HepG2 (cell line): ENCODE data around the gene DUSP9. TPM values are rescaled to one million over a fixed set of nuclear protein-coding genes. Genes with fewer than 3 reads are reported as not detected.
A peak's percentile ranks its signal among the peaks of the same experiment; 100 is the strongest.

ENCODE experiments used
- ATAC-seq: fragments of 200-7000 bp; cut with Tn5 transposase; 3 replicates; pipeline ENCODE4 v1.9.1; 2020; ENCODE audit warnings: mild to moderate bottlenecking, moderate library complexity
- BruUV-seq: library from RNA; stranded (reverse); fragments of 400-500 nt; replicated peaks from 2 replicates; lab custom pipeline; 2021; lab: Mats Ljungman, UMichigan
- CTCF ChIA-PET: fragments of 300-600 bp; formaldehyde crosslinking; extraction: SDS; loops from one replicate; lab custom pipeline; 2021; ENCODE audit warnings: low total read pairs, inconsistent platforms, low intra/inter-chr PET ratio; lab: Yijun Ruan, JAX
- POLR2A ChIA-PET: fragments of 350-600 bp; sonication (Branson Sonifier 250); formaldehyde crosslinking; loops from one replicate; lab custom pipeline; 2020; ENCODE audit warnings: antibody characterized with exemption, inconsistent platforms; lab: Yijun Ruan, JAX
- DNase-seq: peaks from one replicate; pipeline ENCODE4 v3.0.0-alpha.2; 2015; ENCODE audit warnings: low spot score
- FAIRE-seq: peaks from 3 replicates; lab custom pipeline; 2011; peaks lifted over from hg19 to GRCh38; lab: Jason Lieb, UNC
- H2AFZ ChIP-seq: one replicate; pipeline ENCODE4 v1.6.1; 2011; ENCODE audit warnings: low read length, inconsistent platforms
- H3K27ac ChIP-seq: fragments of 300-600 bp; 3 replicates; pipeline ENCODE4 v1.8.0; 2011; ENCODE audit warnings: mixed run types, mild to moderate bottlenecking, mixed read lengths, low read length, inconsistent platforms; ENCODE audit not compliant: insufficient read depth; ENCODE audit errors: extremely low read length
- H3K27me3 ChIP-seq, 2 experiments: fragments of 200-600 bp in 1 of 2; 2 replicates in 1 of 2; 3 replicates in 1 of 2; pipeline versions ENCODE4 v1.6.0 to v1.8.0; 2011; ENCODE audit warnings: low read length in 2 of 2, mild to moderate bottlenecking in 2 of 2, moderate library complexity in 2 of 2, inconsistent platforms in 1 of 2; ENCODE audit not compliant: insufficient read depth in 2 of 2, control insufficient read depth in 1 of 2
- H3K36me3 ChIP-seq, 2 experiments: fragments of 200-600 bp in 1 of 2; replicated peaks in 1 of 2; 2 replicates in 1 of 2; 3 replicates in 1 of 2; pipeline versions ENCODE4 v1.5.1 to v1.8.0; 2011; ENCODE audit warnings: low read length in 2 of 2, inconsistent platforms in 1 of 2; ENCODE audit not compliant: insufficient read depth in 2 of 2, control insufficient read depth in 1 of 2
- H3K4me1 ChIP-seq: 2 replicates; pipeline ENCODE4 v1.5.1; 2012; ENCODE audit warnings: low read length, inconsistent platforms; ENCODE audit not compliant: insufficient read depth
- H3K4me2 ChIP-seq: 2 replicates; pipeline ENCODE4 v1.6.0; 2011; ENCODE audit warnings: low read depth, low read length, inconsistent platforms
- H3K4me3 ChIP-seq, 3 experiments: fragments of 200-600 bp in 1 of 3; sonication (generic), shearing (Covaris generic) in 1 of 3; replicated peaks in 1 of 3; 2 replicates each; pipeline ENCODE4 v1.5.1; 2011 to 2016; ENCODE audit warnings: low read length in 3 of 3, inconsistent platforms in 2 of 3, low read depth in 2 of 3, mild to moderate bottlenecking in 2 of 3, control low read depth in 1 of 3, mixed read lengths in 1 of 3; ENCODE audit not compliant: insufficient read depth in 1 of 3
- H3K79me2 ChIP-seq: one replicate; pipeline ENCODE4 v1.6.1; 2011; ENCODE audit warnings: low read length, inconsistent platforms; ENCODE audit not compliant: insufficient read depth
- H3K9ac ChIP-seq: 2 replicates; pipeline ENCODE4 v1.6.0; 2011; ENCODE audit warnings: mild to moderate bottlenecking, low read depth, low read length, inconsistent platforms; ENCODE audit not compliant: insufficient read depth
- H3K9me3 ChIP-seq: 2 replicates; pipeline ENCODE4 v1.5.1; 2012; ENCODE audit warnings: mild to moderate bottlenecking, low read length
- H4K20me1 ChIP-seq: 2 replicates; pipeline ENCODE4 v1.6.0; 2011; ENCODE audit warnings: inconsistent platforms, mild to moderate bottlenecking, low read length, moderate library complexity; ENCODE audit not compliant: insufficient read depth
- ATF7 ChIP-seq, 2 experiments: fragments of 450-650 bp in 1 of 2; sonication (generic) in 1 of 2; formaldehyde crosslinking in 1 of 2; IDR thresholded peaks; 2 replicates each; pipeline versions ENCODE4 v1.4.0 to v1.6.1; 2016 to 2020; ENCODE audit warnings: antibody characterized with exemption in 1 of 2, mild to moderate bottlenecking in 1 of 2, missing genetic modification reagents in 1 of 2
- ETV5 ChIP-seq: IDR thresholded peaks from 2 replicates; pipeline ENCODE4 v1.6.1; 2018; ENCODE audit warnings: missing biosample characterization, missing genetic modification reagents, inconsistent platforms, borderline replicate concordance
- GABPB1 ChIP-seq: IDR thresholded peaks from 2 replicates; pipeline ENCODE4 v1.6.1; 2016; ENCODE audit warnings: mild to moderate bottlenecking, missing genetic modification reagents, moderate library complexity, missing compliant biosample characterization
- HNRNPLL ChIP-seq: fragments of 200-400 bp; formaldehyde crosslinking; IDR thresholded peaks from 2 replicates; pipeline ENCODE4 v1.6.1; 2017; ENCODE audit warnings: mild to moderate bottlenecking, low read depth, low read length; ENCODE audit not compliant: poor library complexity, severe bottlenecking
- KAT8 ChIP-seq: IDR thresholded peaks from 2 replicates; pipeline ENCODE4 v1.6.1; 2016; ENCODE audit warnings: missing genetic modification reagents, missing compliant biosample characterization
- RFX5 ChIP-seq: IDR thresholded peaks from 2 replicates; pipeline ENCODE4 v1.6.1; 2011; ENCODE audit warnings: low read depth, low read length, improper control_type of control experiment
- SOX5 ChIP-seq: IDR thresholded peaks from 2 replicates; pipeline ENCODE4 v1.6.1; 2016; ENCODE audit warnings: borderline replicate concordance
- TEAD2 ChIP-seq: sonication (generic); formaldehyde crosslinking; IDR thresholded peaks from 2 replicates; pipeline ENCODE4 v1.9.0; 2021; ENCODE audit warnings: missing genetic modification reagents
- WIZ ChIP-seq: sonication (generic); formaldehyde crosslinking; IDR thresholded peaks from 2 replicates; pipeline ENCODE4 v1.5.1; 2020; ENCODE audit warnings: mild to moderate bottlenecking, missing genetic modification reagents
- ZBTB3 ChIP-seq: sonication (generic); formaldehyde crosslinking; IDR thresholded peaks from 2 replicates; pipeline ENCODE4 v1.4.0; 2020; ENCODE audit warnings: low read depth, mild to moderate bottlenecking, moderate library complexity, missing genetic modification reagents, borderline replicate concordance
- ZFP37 ChIP-seq: sonication (generic); formaldehyde crosslinking; IDR thresholded peaks from 2 replicates; pipeline ENCODE4 v1.4.0; 2020; ENCODE audit warnings: missing genetic modification reagents, borderline replicate concordance
- ZMYM3 ChIP-seq: sonication (generic); formaldehyde crosslinking; IDR thresholded peaks from 2 replicates; pipeline ENCODE4 v1.5.1; 2020; ENCODE audit warnings: mild to moderate bottlenecking, missing genetic modification reagents
- ZNF546 ChIP-seq: sonication (generic); formaldehyde crosslinking; conservative IDR thresholded peaks from 2 replicates; pipeline ENCODE4 v1.8.1; 2023; ENCODE audit warnings: mild to moderate bottlenecking, missing genetic modification reagents
- ZNF749 ChIP-seq: sonication (generic); formaldehyde crosslinking; IDR thresholded peaks from 2 replicates; pipeline ENCODE4 v1.8.0; 2022; ENCODE audit warnings: mild to moderate bottlenecking, missing genetic modification reagents, moderate library complexity, borderline replicate concordance
- ZNF75D ChIP-seq: sonication (generic); formaldehyde crosslinking; IDR thresholded peaks from 2 replicates; pipeline ENCODE4 v1.8.1; 2023; ENCODE audit warnings: missing genetic modification reagents, mild to moderate bottlenecking, borderline replicate concordance
- WGBS: methylation state at CpG from one replicate; pipeline ENCODE4 v1.1.6; 2017; ENCODE audit warnings: low lambda C conversion rate; 5-methylcytosine and 5-hydroxymethylcytosine counted together
- in situ Hi-C: cut with HindIII; loops from 2 replicates; pipeline ENCODE4 v1.10.0; 2017; ENCODE audit warnings: low pct_unique_long_range_greater_than_20kb; ENCODE audit not compliant: extremely low pct_ligation_motif_present
- intact Hi-C: fragments of 100-400 bp; cut with micrococcal nuclease; formaldehyde crosslinking; loops from one replicate; pipeline ENCODE4 v1.10.0; 2022; ENCODE audit not compliant: unreplicated experiment
- polyA plus RNA-seq, 8 experiments: library from polyadenylated mRNA; depleted of rRNA in 3 of 8; stranded (reverse) in 7 of 8; unstranded in 1 of 8; fragments of >200 nt; fragmentation: Illumina TruSeq in 4 of 8; extraction: Trizol in 4 of 8; gene quantifications; 2 replicates each; pipeline versions ENCODE4 v1.2.1 to v1.2.3, GENCODE V29; 2011 to 2016; ENCODE audit warnings: low read depth in 4 of 8, missing spikeins in 1 of 8, mixed read lengths in 1 of 8; ENCODE audit not compliant: insufficient read depth in 1 of 8
- total RNA-seq, 5 experiments: library from RNA; depleted of rRNA; stranded (reverse); fragments of >200 nt; fragmentation: Illumina TruSeq; extraction: Trizol; gene quantifications; 2 replicates each; pipeline ENCODE4 v1.2.3, GENCODE V29; 2016; ENCODE audit warnings: low read depth in 1 of 5
- TF ChIP-seq, protein P1 (sequence below): sonication (generic); formaldehyde crosslinking; IDR thresholded peaks from 2 replicates; pipeline ENCODE4 v1.4.0; 2020; ENCODE audit warnings: mild to moderate bottlenecking, missing genetic modification reagents, borderline replicate concordance
- TF ChIP-seq, protein P2 (sequence below): sonication (generic); formaldehyde crosslinking; IDR thresholded peaks from 2 replicates; pipeline ENCODE4 v1.4.0; 2020; ENCODE audit warnings: mild to moderate bottlenecking, missing genetic modification reagents, borderline replicate concordance

DUSP9 gene
- total and polyA plus RNA-seq, 2 of the 13 experiments (the other 11 are each of a cell fraction or from before 2014, with no cell fraction given): 235 to 435 TPM

DNA sequence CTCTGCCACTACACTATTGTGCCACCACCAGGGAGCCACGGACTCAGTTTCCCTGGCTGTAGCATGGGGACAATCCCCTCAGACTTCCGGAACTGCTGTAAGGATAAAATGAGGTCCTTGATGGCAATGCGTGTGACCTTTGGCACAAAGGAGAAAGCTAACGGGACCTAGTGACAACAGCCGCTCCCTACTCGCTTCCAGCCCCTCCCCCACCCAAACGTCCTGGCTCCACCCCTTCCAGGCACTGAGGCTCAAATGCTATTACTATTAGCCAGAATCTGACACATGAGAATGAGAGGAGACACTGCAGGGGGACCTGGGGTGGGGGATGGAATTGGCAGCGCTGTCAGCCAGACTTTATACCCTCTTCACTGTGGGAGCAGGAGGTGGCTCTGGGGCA is 5.4 kb upstream of the DUSP9 start:
- Histone ChIP-seq H3K4me3 (peak overlapping the region; percentile 34 to 87 (median 75); a peak in 4 of 6 replicates), H3K36me3 (no peaks in the 10 kb centered on the region), H3K4me1 (peaks cover 67% of the 10 kb centered on the region), H3K79me2 (peaks cover 36% of the 10 kb centered on the region), H3K27ac (peak overlapping the region; percentile 72), H3K9ac (peak overlapping the region; percentile 28; the same call in 1 of the 2 replicates), H2AFZ (no peak overlapping the region), H4K20me1 (no peaks in the 10 kb centered on the region), H3K9me3 (no peaks in the 10 kb centered on the region), H3K27me3 (no peaks in the 10 kb centered on the region), H3K4me2 (peak overlapping the region; percentile 53)
- peak; percentile 77 for FAIRE-seq
- POLR2A ChIA-PET: interaction anchor here (0.8 to 15.1 kb wide), 3 partner anchors 10 to 31 kb away, joined by 5 to 596 read pairs (median 10); no protein-coding TSS in a partner anchor
- intact Hi-C loops: no loop called here
- no TSS peak for BruUV-seq
- CTCF ChIA-PET: no interaction called here
- in situ Hi-C loops: no loop called here
- DNase-seq: peak; percentile 59
- 5% methylated on average over 4 of the region's 8 CpGs for WGBS
- ATAC-seq: peak; percentile 18
- TF ChIP-seq ZNF546 (CRISPR knock-in tag) (no peak), TEAD2 (CRISPR knock-in tag) (no peak), ZBTB3 (CRISPR knock-in tag) (no peak), ZMYM3 (CRISPR knock-in tag) (0 out of 2 replicates have a peak, but pooled peaks have one; percentile 31), WIZ (CRISPR knock-in tag) (no peak), KAT8 (CRISPR knock-in tag) (no peak), RFX5 (no peak), ZNF749 (CRISPR knock-in tag) (no peak), ZNF75D (no peak), ETV5 (CRISPR knock-in tag) (peak; percentile 55; the same call in 1 of the 2 replicates), HNRNPLL (no peak), ZFP37 (CRISPR knock-in tag) (no peak), GABPB1 (no peak; the same call in 1 of the 2 replicates), ATF7 (IDR thresholded peaks at IDR 0.05) (no peak), ATF7 (CRISPR knock-in tag; IDR thresholded peaks at IDR 0.05) (no peak), SOX5 (CRISPR knock-in tag) (0 out of 2 replicates have a peak, but pooled peaks have one; percentile 14)
- TF ChIP-seq, protein P1, sequence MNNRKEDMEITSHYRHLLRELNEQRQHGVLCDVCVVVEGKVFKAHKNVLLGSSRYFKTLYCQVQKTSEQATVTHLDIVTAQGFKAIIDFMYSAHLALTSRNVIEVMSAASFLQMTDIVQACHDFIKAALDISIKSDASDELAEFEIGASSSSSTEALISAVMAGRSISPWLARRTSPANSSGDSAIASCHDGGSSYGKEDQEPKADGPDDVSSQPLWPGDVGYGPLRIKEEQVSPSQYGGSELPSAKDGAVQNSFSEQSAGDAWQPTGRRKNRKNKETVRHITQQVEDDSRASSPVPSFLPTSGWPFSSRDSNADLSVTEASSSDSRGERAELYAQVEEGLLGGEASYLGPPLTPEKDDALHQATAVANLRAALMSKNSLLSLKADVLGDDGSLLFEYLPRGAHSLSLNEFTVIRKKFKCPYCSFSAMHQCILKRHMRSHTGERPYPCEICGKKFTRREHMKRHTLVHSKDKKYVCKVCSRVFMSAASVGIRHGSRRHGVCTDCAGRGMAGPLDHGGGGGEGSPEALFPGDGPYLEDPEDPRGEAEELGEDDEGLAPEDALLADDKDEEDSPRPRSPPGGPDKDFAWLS (CRISPR knock-in tag): no peak
- TF ChIP-seq, protein P2, sequence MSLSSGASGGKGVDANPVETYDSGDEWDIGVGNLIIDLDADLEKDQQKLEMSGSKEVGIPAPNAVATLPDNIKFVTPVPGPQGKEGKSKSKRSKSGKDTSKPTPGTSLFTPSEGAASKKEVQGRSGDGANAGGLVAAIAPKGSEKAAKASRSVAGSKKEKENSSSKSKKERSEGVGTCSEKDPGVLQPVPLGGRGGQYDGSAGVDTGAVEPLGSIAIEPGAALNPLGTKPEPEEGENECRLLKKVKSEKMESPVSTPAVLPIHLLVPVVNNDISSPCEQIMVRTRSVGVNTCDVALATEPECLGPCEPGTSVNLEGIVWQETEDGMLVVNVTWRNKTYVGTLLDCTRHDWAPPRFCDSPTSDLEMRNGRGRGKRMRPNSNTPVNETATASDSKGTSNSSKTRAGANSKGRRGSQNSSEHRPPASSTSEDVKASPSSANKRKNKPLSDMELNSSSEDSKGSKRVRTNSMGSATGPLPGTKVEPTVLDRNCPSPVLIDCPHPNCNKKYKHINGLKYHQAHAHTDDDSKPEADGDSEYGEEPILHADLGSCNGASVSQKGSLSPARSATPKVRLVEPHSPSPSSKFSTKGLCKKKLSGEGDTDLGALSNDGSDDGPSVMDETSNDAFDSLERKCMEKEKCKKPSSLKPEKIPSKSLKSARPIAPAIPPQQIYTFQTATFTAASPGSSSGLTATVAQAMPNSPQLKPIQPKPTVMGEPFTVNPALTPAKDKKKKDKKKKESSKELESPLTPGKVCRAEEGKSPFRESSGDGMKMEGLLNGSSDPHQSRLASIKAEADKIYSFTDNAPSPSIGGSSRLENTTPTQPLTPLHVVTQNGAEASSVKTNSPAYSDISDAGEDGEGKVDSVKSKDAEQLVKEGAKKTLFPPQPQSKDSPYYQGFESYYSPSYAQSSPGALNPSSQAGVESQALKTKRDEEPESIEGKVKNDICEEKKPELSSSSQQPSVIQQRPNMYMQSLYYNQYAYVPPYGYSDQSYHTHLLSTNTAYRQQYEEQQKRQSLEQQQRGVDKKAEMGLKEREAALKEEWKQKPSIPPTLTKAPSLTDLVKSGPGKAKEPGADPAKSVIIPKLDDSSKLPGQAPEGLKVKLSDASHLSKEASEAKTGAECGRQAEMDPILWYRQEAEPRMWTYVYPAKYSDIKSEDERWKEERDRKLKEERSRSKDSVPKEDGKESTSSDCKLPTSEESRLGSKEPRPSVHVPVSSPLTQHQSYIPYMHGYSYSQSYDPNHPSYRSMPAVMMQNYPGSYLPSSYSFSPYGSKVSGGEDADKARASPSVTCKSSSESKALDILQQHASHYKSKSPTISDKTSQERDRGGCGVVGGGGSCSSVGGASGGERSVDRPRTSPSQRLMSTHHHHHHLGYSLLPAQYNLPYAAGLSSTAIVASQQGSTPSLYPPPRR (CRISPR knock-in tag): no peak
